ENCODE results near the gene TMEM205. TPM values are rescaled to one million over a fixed set of nuclear protein-coding genes. Genes with fewer than 3 reads are reported as not detected.
"Not testable (repeated sequence)": the region's sequence is repeated elsewhere in the genome, so short reads cannot be mapped to it uniquely, and the experiment has no call there.

Gene TMEM205
- total and polyA plus RNA-seq, 4 donors, result 101 to 166 (median 127) TPM

GRCh38 chr19:11355160-11356073 lies 9.3 kb upstream of the TMEM205 start, which contains the start of gene PLPPR2:
Gene PLPPR2 (plus strand): TSS chr19:11355432. CDS start chr19:11357674, 2,242 bp downstream.
- Histone ChIP-seq H3K27ac (ENCODE audit: low read depth in 1 of 2, low read length in 1 of 2) (peak within 1 kb of the TSS in 1 of 2 donors; percentile 48), H3K27me3 (ENCODE audit: control insufficient read depth in 3 of 3, insufficient read depth in 3 of 3, low read length in 2 of 3) (peaks cover 0 to 4% (median 0%) of the 10 kb centered on the region in 3 donors), H3K9ac (ENCODE audit: insufficient read depth in 1 of 2, low read length in 2 of 2) (peak within 1 kb of the TSS in 1 of 2 donors; percentile 89), H3K36me3 (ENCODE audit: control insufficient read depth in 4 of 4, insufficient read depth in 4 of 4, low read length in 4 of 4) (peaks cover 0 to 5% (median 1%) of the 10 kb centered on the region in 4 donors), H3K9me3 (ENCODE audit: control insufficient read depth in 4 of 4, insufficient read depth in 3 of 4, low read length in 3 of 4) (no peaks in the 10 kb centered on the region), H3K4me1 (ENCODE audit: control insufficient read depth in 5 of 5, insufficient read depth in 5 of 5, low read length in 5 of 5) (peaks cover 0 to 16% (median 6%) of the 10 kb centered on the region in 5 donors), H3K4me3 (peak within 1 kb of the TSS; percentile 62)
- TF ChIP-seq CTCF (IDR thresholded peaks at IDR 0.05; ENCODE audit: control extremely low read depth, extremely low read depth), result no peak
- DNase-seq, result peak; percentile 89 to 90 (median 90)
- 4 to 6% methylated on average over 47 to 61 of the region's 62 CpGs for WGBS, 2 donors
- ATAC-seq (ENCODE audit: insufficient read depth, low FRiP score), result peak; percentile 95

- 94 to 96% methylated on average over 4 of the region's 4 CpGs for WGBS, 2 donors
- not testable (repeated sequence) for H3K27ac ChIP-seq (ENCODE audit: low read depth in 1 of 2, low read length in 1 of 2); DNase-seq; ATAC-seq (ENCODE audit: insufficient read depth, low FRiP score); H3K9me3 ChIP-seq (ENCODE audit: control insufficient read depth in 4 of 4, insufficient read depth in 3 of 4, low read length in 3 of 4); H3K36me3 ChIP-seq (ENCODE audit: control insufficient read depth in 4 of 4, insufficient read depth in 4 of 4, low read length in 4 of 4); H3K27me3 ChIP-seq (ENCODE audit: control insufficient read depth in 3 of 3, insufficient read depth in 3 of 3, low read length in 2 of 3); H3K9ac ChIP-seq (ENCODE audit: insufficient read depth in 1 of 2, low read length in 2 of 2); H3K4me3 ChIP-seq
- H3K4me1 ChIP-seq (ENCODE audit: control insufficient read depth in 5 of 5, insufficient read depth in 5 of 5, low read length in 5 of 5), result peaks cover 0 to 16% (median 6%) of the 10 kb centered on the region in 5 donors
Measured at GRCh38 chr19:11354102-11354501, 8.0 kb upstream of the TMEM205 start.

DNA sequence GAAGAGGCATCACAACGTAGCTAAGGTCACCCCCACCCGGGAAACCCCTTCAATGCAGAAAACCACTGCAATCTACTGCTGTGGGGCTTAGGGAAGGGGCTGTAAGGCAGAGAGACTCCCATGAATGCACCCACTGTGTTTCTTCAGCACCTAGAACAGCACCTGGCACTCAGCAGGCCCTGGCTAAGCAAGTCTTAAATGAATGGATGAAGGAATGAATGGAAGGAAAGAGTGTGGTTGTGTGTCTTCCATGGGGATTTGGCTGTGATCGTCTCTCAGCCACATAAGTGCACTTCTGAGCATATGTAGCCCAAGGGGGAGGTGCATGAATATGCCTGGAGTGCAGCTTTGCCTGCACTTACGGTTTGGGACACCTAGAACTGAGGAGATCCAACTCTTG lies 3.1 kb upstream of the TMEM205 start:
- no peak overlapping the region for H3K27ac ChIP-seq (ENCODE audit: low read depth in 1 of 2, low read length in 1 of 2)
- TF ChIP-seq CTCF (IDR thresholded peaks at IDR 0.05; ENCODE audit: control extremely low read depth, extremely low read depth), result no peak
- H3K9me3 ChIP-seq (ENCODE audit: control insufficient read depth in 4 of 4, insufficient read depth in 3 of 4, low read length in 3 of 4), result peaks cover 0 to 5% (median 2%) of the 10 kb centered on the region in 4 donors
- H3K4me1 ChIP-seq (ENCODE audit: control insufficient read depth in 5 of 5, insufficient read depth in 5 of 5, low read length in 5 of 5), result peaks cover 5 to 19% (median 8%) of the 10 kb centered on the region in 5 donors
- H3K27me3 ChIP-seq (ENCODE audit: control insufficient read depth in 3 of 3, insufficient read depth in 3 of 3, low read length in 2 of 3), result no peaks in the 10 kb centered on the region
- DNase-seq, result no peak
- H3K9ac ChIP-seq (ENCODE audit: insufficient read depth in 1 of 2, low read length in 2 of 2), result no peak overlapping the region
- H3K4me3 ChIP-seq, result no peak overlapping the region
- no peaks in the 10 kb centered on the region for H3K36me3 ChIP-seq (ENCODE audit: control insufficient read depth in 4 of 4, insufficient read depth in 4 of 4, low read length in 4 of 4)
- no peak for ATAC-seq (ENCODE audit: insufficient read depth, low FRiP score)
- WGBS, 2 donors, result 92 to 100% methylated on average over 4 of the region's 4 CpGs

- Histone ChIP-seq H3K27ac (ENCODE audit: low read depth in 1 of 2, low read length in 1 of 2) (no peak overlapping the region), H3K4me1 (ENCODE audit: control insufficient read depth in 5 of 5, insufficient read depth in 5 of 5, low read length in 5 of 5) (peaks cover 5 to 19% (median 8%) of the 10 kb centered on the region in 5 donors), H3K4me3 (no peak overlapping the region), H3K9ac (ENCODE audit: insufficient read depth in 1 of 2, low read length in 2 of 2) (no peak overlapping the region), H3K36me3 (ENCODE audit: control insufficient read depth in 4 of 4, insufficient read depth in 4 of 4, low read length in 4 of 4) (peaks cover 0 to 1% (median 0%) of the 10 kb centered on the region in 4 donors), H3K9me3 (ENCODE audit: control insufficient read depth in 4 of 4, insufficient read depth in 3 of 4, low read length in 3 of 4) (peaks cover 0 to 5% (median 2%) of the 10 kb centered on the region in 4 donors), H3K27me3 (ENCODE audit: control insufficient read depth in 3 of 3, insufficient read depth in 3 of 3, low read length in 2 of 3) (no peaks in the 10 kb centered on the region)
- WGBS, 2 donors, result 75 to 78% methylated on average over 7 of the region's 7 CpGs
- no peak for ATAC-seq (ENCODE audit: insufficient read depth, low FRiP score)
- DNase-seq, result no peak
- TF ChIP-seq CTCF (IDR thresholded peaks at IDR 0.05; ENCODE audit: control extremely low read depth, extremely low read depth), result no peak
Measured at GRCh38 chr19:11347546-11348039, 1.5 kb upstream of the TMEM205 start.

All from lung (tissue), 12 donors.